Activated T-cell treated with anti-CD3 and anti-CD28 coated beads, Interleukin-2, amount 50 U/mL, for 24 hours (primary cell): ENCODE data around the gene JAZF1.
"Not testable (repeated sequence)": the region's sequence is repeated elsewhere in the genome, so short reads cannot be mapped to it uniquely, and the experiment has no call there.

Source experiments
- DNase-seq: peaks from one replicate; pipeline ENCODE4 v3.0.0-alpha.2; 2020
- H3K27ac Mint-ChIP-seq: 2 replicates; pipeline ENCODE4 v1.8.0; 2020; ENCODE audit warnings: mild to moderate bottlenecking, mixed read lengths
- H3K27me3 Mint-ChIP-seq: 2 replicates; pipeline ENCODE4 v1.8.0; 2020; ENCODE audit warnings: mixed read lengths
- H3K36me3 Mint-ChIP-seq: 2 replicates; pipeline ENCODE4 v1.8.0; 2020; ENCODE audit warnings: low read depth, mixed read lengths
- H3K4me1 Mint-ChIP-seq: 2 replicates; pipeline ENCODE4 v1.8.0; 2020; ENCODE audit warnings: low read depth, mixed read lengths
- H3K4me3 Mint-ChIP-seq: 2 replicates; pipeline ENCODE4 v1.8.0; 2020; ENCODE audit warnings: mild to moderate bottlenecking, moderate library complexity, mixed read lengths
- H3K9me3 Mint-ChIP-seq: 2 replicates; pipeline ENCODE4 v1.8.0; 2020; ENCODE audit warnings: mixed read lengths

Gene JAZF1

DNA sequence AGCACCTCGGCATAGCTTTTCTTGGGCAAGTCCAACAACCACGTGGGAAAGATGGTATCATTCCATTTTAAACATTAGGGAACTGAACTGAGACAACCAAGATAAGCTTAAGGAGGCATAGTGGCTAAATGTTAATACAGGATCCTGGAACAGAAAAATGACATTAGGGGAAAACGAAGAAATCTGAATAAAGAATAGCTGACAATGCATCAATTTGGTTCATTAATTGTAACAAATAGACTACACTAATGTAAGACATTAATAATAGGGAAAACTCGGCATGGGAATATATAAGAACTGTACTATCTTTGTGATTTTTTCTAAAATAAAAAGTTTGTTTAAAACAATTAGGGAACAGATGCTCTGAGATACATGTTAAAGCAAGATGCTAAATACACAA, 165.4 kb downstream of the JAZF1 start:
- H3K36me3 Mint-ChIP-seq = peaks cover 7% of the 10 kb centered on the region
- H3K4me1 Mint-ChIP-seq = peaks cover 6% of the 10 kb centered on the region
- H3K27me3 Mint-ChIP-seq = no peaks in the 10 kb centered on the region
- no peak overlapping the region for H3K4me3 Mint-ChIP-seq
- H3K27ac Mint-ChIP-seq = no peak overlapping the region
- H3K9me3 Mint-ChIP-seq = peaks cover 5% of the 10 kb centered on the region
- DNase-seq = no peak

DNA sequence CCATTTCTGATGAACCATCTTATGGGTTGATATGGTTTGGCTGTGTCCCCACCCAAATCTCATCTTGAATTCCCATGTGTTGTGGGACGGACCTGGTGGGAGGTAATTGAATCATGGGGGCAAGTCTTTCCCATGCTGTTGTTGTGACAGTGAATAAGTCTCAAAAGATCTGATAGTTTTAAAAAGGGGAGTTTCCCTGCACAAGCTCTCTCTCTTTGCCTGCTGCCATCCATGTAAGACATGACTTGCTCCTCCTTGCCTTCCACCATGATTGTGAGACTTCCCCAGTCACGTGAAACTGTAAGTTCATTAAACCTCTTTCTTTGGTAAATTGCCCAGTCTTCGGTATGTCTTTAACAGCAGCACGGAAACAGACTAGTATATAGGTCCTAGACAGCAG, 166.3 kb downstream of the JAZF1 start:
- H3K9me3 Mint-ChIP-seq, H3K27ac Mint-ChIP-seq, H3K4me1 Mint-ChIP-seq, H3K27me3 Mint-ChIP-seq, H3K36me3 Mint-ChIP-seq, H3K4me3 Mint-ChIP-seq, DNase-seq: not testable (repeated sequence)

DNA sequence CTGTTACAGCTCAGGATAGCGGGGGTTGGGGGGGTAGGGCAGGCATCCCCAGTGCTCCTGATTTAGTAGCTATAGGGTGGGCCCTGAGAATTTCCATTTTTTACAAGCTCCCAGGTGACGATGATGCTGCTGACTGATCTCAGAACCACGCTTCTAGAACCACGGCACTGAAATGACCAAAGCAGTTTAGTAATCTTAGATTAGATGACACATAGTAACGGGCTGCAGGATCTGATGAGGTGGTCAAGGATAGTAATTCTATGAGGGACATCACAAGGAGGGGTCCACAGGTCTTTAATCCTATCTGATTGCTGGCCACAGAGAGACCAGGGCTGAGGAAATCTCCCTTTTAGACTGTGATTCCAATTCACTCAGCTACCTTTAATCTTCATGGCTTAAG, 167.2 kb downstream of the JAZF1 start:
- no peak overlapping the region for H3K4me3 Mint-ChIP-seq
- H3K4me1 Mint-ChIP-seq = peaks cover 7% of the 10 kb centered on the region
- no peaks in the 10 kb centered on the region for H3K27me3 Mint-ChIP-seq
- peaks cover 7% of the 10 kb centered on the region for H3K36me3 Mint-ChIP-seq
- no peak for DNase-seq
- H3K9me3 Mint-ChIP-seq = peaks cover 5% of the 10 kb centered on the region
- no peak overlapping the region for H3K27ac Mint-ChIP-seq

DNA sequence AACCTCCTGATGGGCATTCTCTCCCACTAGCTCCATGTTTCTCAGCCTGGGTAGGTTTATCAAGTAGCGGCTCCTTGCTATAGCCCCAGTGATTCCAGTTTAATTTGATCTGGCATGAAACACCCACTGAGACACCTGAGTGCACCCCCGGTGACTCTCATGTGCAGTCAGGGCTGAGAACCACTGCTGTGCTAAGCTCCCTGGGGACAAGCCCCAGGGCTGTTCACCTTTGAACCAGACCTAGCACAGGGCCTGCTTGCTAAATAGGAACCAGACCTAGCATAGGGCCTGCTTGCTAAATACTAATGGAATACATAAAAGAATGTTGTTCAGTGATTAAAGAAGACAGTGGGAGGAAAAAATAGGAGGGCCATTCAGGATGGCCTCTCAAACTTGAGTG, 167.6 kb downstream of the JAZF1 start:
- DNase-seq = no peak
- peaks cover 7% of the 10 kb centered on the region for H3K36me3 Mint-ChIP-seq
- H3K9me3 Mint-ChIP-seq = peaks cover 5% of the 10 kb centered on the region
- H3K4me1 Mint-ChIP-seq = peaks cover 7% of the 10 kb centered on the region
- no peak overlapping the region for H3K27ac Mint-ChIP-seq
- H3K27me3 Mint-ChIP-seq = no peaks in the 10 kb centered on the region
- H3K4me3 Mint-ChIP-seq = no peak overlapping the region

DNA sequence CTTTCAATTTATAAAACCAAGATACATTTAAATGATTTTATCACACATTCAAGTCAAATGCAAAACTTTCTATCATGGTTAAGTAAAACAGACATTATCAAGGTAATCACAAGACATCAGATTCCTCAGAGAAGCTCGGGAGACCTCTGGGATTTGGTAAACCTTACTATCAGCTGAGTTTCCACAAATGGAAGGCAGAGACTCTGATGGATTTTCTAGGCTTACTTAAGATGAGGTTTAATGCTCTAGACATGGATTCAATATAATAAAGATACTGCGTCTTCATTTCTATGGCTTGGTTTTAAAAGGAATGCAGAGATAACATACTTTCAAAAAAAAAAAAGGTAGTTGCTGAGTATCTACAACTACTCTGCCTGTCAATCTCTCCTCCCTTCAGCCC, 171.7 kb downstream of the JAZF1 start:
- Mint-ChIP-seq H3K36me3 (peaks cover 8% of the 10 kb centered on the region), H3K27me3 (no peaks in the 10 kb centered on the region), H3K27ac (no peak overlapping the region), H3K4me1 (peaks cover 19% of the 10 kb centered on the region), H3K9me3 (no peaks in the 10 kb centered on the region), H3K4me3 (no peak overlapping the region)
- DNase-seq = no peak

DNA sequence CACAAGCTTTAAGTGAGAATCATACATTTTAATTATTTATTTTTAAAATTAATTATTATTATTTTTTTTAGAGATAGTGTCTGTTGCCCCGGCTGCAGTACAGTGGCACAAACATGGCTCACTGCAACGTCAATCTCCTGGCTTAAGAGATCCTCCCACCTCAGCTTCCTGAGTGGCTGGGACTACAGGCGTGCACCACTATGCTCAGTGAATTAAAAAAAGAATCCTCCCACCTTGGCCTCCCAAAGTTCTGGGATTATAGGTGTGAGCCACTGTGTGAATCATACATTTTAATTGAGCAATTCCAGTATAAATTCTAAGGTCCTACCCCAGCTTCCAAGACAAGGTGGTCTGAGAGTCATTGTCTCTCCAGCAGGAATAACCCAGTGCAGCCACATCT, 172.4 kb downstream of the JAZF1 start:
- Mint-ChIP-seq H3K27me3 (no peaks in the 10 kb centered on the region), H3K36me3 (peaks cover 7% of the 10 kb centered on the region), H3K4me1 (peaks cover 19% of the 10 kb centered on the region), H3K27ac (no peak overlapping the region), H3K4me3 (no peak overlapping the region), H3K9me3 (no peaks in the 10 kb centered on the region)
- no peak for DNase-seq

DNA sequence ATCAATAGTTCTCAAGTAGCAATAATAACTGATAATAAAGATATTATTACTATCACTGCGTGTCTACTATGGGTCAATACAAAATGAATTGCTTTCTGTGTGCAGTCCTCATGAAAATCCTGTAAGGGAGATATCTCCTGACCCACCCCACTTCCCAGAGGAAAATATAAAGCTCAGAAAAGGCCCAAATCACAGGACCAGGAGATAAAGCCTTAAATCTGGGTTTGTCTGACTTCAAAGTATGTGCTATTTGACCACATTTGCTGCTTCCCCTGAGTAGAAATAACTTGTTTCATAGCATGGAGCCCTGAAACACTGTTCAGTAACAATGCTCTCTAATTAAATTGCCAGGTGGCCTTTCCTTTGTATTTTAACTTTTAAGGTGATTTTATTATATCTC, 174.1 kb downstream of the JAZF1 start:
- H3K27me3 Mint-ChIP-seq = no peaks in the 10 kb centered on the region
- H3K4me1 Mint-ChIP-seq = peaks cover 19% of the 10 kb centered on the region
- no peaks in the 10 kb centered on the region for H3K9me3 Mint-ChIP-seq
- peaks cover 7% of the 10 kb centered on the region for H3K36me3 Mint-ChIP-seq
- H3K4me3 Mint-ChIP-seq = no peak overlapping the region
- no peak overlapping the region for H3K27ac Mint-ChIP-seq
- no peak for DNase-seq

DNA sequence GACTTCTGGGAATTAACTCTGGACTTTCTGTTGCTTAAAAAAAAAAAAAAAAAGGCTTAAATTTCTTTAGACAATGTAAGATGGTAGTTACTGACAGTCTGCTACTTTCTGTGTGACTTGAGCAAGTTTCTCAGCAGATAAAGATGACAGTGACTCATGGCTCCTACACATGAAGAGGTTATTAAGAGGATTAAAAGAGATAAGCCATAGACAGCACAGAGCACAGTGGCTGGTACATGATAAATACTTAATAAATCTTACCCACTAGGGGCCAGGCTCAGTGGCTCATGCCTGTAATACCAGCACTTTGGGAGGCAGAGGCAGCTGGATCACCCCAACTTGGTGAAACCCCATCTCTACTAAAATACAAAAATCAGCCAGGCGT, 174.8 kb downstream of the JAZF1 start:
- Mint-ChIP-seq H3K27ac (peak overlapping the region; percentile 16), H3K36me3 (peaks cover 7% of the 10 kb centered on the region), H3K4me1 (peaks cover 19% of the 10 kb centered on the region), H3K4me3 (no peak overlapping the region), H3K27me3 (no peaks in the 10 kb centered on the region), H3K9me3 (no peaks in the 10 kb centered on the region)
- DNase-seq = no peak

DNA sequence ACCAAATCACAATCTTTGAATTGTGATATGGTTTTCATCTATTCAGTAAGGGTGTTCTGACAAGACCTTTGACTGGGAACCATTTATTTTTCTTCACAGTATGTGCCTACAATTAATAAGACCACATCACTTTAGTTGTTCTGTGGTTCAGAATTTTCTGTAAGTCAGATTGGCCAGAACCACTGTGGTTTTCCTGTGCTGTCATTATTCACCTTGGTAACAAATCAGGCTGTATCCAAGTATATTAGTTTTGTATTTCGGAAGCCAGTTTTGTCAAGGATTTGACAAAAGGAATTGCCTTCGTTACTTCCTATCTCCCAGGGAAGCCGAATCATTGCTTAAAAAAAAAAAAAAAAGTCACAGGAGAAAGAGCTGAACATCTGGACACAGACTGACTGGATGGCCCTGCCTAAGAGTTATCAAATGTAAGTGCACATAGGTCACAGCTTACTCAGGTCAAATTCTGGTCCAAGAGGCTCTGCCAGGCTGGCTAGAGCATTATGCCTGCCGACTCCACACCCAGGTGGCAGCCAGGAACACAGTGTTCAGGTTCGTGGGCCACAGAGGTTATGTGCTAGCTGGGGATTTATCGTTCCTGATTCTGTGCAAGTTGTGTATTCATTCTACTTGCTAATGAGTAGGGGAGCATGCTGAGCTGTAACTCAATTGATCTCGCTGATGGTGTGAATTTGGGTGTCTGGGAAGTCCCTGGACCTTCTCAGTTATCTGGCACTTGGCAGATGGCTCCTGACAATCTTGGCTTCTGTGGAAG, 175.3 kb downstream of the JAZF1 start:
- H3K27me3 Mint-ChIP-seq = no peaks in the 10 kb centered on the region
- no peaks in the 10 kb centered on the region for H3K9me3 Mint-ChIP-seq
- H3K4me1 Mint-ChIP-seq = peaks cover 19% of the 10 kb centered on the region
- peak overlapping the region; percentile 16 for H3K27ac Mint-ChIP-seq
- no peak overlapping the region for H3K4me3 Mint-ChIP-seq
- peaks cover 7% of the 10 kb centered on the region for H3K36me3 Mint-ChIP-seq
- DNase-seq = no peak

DNA sequence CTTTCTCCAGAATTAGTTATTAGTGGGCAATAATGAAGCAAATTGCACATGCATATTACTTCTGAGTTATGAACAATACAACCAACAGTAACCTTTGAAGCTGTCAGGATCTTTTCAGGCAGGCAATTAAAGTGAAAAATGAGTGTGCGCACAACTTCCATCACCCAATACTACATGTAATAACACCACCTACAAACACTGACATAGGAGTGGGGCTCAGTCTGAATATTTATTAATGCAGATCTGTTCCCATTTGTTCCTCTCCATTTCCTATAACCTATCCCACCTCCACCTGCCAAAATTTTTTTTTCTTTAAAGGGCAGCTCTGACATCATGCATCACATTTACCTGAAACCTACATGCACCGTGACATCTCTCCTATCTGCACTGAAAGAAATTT, 177.2 kb downstream of the JAZF1 start:
- H3K4me3 Mint-ChIP-seq = no peak overlapping the region

DNA sequence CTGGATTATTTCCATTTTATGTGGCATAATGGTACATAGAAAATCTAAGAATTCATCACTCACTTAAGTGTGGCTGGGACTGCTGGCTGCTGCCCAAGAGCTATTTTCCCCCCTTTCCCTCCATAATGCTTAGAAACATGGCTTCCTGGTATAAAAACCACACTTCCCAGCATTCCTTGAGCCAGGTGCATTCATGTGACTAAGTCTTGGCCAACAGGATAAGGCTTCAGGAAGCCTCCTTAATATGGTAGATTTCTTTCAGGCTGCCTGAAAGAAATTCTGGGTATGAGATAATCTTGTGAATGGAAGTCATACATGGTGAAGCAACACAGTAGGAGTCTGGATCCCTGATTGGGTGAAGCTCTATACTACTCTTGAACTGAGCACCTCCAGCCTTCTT, 178.0 kb downstream of the JAZF1 start:
- H3K27ac Mint-ChIP-seq = no peak overlapping the region
- H3K36me3 Mint-ChIP-seq = peaks cover 7% of the 10 kb centered on the region
- H3K9me3 Mint-ChIP-seq = no peaks in the 10 kb centered on the region
- peaks cover 12% of the 10 kb centered on the region for H3K4me1 Mint-ChIP-seq
- no peak for DNase-seq
- H3K4me3 Mint-ChIP-seq = no peak overlapping the region
- no peaks in the 10 kb centered on the region for H3K27me3 Mint-ChIP-seq

More for the DNA sequence above, 177.2 kb downstream of the JAZF1 start:
- Mint-ChIP-seq H3K27me3 (no peaks in the 10 kb centered on the region), H3K36me3 (peaks cover 7% of the 10 kb centered on the region), H3K9me3 (no peaks in the 10 kb centered on the region), H3K4me1 (peaks cover 14% of the 10 kb centered on the region), H3K27ac (no peak overlapping the region)
- no peak for DNase-seq

DNA sequence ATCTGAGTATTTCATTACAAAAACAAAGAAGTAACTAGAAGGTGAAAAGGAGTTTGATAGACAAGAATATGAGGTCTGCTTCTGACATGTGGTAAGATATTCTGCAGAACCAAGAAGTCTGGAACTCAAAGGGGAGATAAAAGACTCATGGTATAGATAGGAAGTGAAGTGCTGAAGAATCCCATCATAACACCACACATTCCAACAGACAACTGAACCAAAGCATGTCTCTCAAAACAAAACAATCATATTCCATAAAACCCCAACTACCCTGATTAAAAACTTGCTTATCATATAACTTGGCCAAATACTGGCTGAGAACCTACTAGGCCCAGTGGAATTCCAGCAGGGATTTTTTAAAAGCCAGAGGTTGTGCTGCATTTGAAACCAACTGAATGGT, 178.7 kb downstream of the JAZF1 start:
- Mint-ChIP-seq H3K27me3 (no peaks in the 10 kb centered on the region), H3K9me3 (no peaks in the 10 kb centered on the region), H3K36me3 (peaks cover 7% of the 10 kb centered on the region), H3K4me1 (peaks cover 12% of the 10 kb centered on the region), H3K4me3 (no peak overlapping the region), H3K27ac (no peak overlapping the region)
- no peak for DNase-seq

DNA sequence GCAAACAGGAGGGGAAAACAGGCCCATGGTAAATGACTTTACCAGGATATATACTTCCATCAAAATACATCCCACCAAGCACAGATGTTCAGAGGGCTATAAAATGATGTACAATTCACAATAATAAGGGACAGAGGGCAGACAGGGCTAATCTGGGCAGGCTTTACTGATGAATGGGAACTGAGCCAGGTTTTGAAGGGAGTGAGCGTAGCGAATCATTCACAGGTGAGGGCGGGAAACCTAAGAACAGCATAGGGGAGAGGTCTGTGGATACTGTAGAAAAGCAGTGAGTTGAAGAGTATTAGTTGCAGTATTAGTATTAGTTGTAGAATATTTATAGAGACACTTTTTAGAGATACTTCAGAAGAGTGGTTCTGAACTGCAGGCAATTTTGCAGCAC, 180.8 kb downstream of the JAZF1 start:
- Mint-ChIP-seq H3K4me3 (no peak overlapping the region), H3K4me1 (peaks cover under 1% of the 10 kb centered on the region), H3K27me3 (no peaks in the 10 kb centered on the region), H3K36me3 (no peaks in the 10 kb centered on the region), H3K27ac (no peak overlapping the region), H3K9me3 (no peaks in the 10 kb centered on the region)
- DNase-seq = no peak

DNA sequence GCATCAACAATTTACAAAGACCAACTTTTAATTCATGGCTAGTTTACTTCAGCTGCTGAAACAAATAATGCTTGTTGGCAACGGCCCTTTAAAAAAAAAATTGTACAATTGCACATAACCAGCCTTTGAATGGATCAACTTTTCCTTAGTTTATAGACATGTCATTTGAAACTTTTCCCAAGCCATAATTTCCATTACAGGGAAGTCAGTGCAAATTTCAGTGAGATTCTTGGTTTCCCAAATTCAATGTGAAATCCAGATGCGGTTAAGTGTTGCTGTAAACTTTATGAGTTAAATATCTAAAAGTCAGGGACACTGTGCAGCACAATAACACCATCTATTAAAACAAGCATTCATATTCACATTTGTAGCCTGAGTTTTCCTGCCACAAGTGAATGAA, 182.2 kb downstream of the JAZF1 start:
- no peak overlapping the region for H3K4me3 Mint-ChIP-seq
- H3K36me3 Mint-ChIP-seq = no peaks in the 10 kb centered on the region
- H3K27ac Mint-ChIP-seq = no peak overlapping the region
- H3K9me3 Mint-ChIP-seq = no peaks in the 10 kb centered on the region
- no peaks in the 10 kb centered on the region for H3K27me3 Mint-ChIP-seq
- DNase-seq = no peak
- peaks cover 3% of the 10 kb centered on the region for H3K4me1 Mint-ChIP-seq

DNA sequence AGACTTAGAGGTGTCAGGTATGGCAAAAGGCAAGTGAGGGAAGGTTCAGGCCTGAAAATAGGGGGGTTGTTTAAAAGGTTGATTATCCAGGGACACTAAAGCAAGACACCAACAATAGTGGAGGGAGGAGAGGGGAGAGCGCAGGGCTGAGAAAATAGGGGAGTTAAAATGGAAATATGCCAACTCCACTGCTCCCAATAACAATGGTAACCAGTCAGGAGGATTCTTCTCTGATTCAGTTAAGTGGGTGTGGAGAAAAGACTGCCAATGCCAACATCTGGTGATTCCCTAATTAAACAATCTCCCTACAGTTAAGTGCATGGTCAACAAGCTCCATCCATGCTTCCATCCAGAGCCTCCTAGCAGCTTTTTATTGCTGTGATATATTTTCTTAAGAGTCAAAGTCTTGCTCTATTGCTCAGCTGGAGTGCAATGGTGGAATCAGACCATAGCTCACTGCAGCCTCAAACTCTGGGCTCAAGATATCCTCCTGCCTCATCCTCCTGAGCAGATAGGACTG, 183.3 kb downstream of the JAZF1 start:
- H3K27ac Mint-ChIP-seq = no peak overlapping the region
- H3K9me3 Mint-ChIP-seq = no peaks in the 10 kb centered on the region
- DNase-seq = no peak
- peaks cover 8% of the 10 kb centered on the region for H3K4me1 Mint-ChIP-seq
- no peaks in the 10 kb centered on the region for H3K36me3 Mint-ChIP-seq
- no peaks in the 10 kb centered on the region for H3K27me3 Mint-ChIP-seq
- no peak overlapping the region for H3K4me3 Mint-ChIP-seq

DNA sequence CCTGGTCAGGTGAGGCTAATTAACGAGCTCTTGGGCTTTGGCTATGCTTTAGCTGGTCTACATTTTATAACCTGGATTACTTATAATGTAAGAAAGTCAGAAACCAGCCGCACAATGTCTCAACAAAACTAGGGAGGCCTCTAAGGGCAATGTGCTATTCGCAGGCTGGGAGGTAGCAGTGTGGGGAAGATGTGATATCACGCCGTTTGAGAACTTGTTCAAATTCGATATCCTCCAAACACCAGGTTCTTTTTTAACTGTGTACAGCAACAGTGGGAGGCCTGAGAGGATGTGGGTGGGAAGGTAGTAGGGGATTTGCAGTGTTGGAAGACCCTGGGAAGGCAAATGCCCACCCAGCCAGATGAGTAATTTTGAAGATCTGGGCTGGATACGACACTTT, 184.5 kb downstream of the JAZF1 start:
- Mint-ChIP-seq H3K9me3 (no peaks in the 10 kb centered on the region), H3K4me1 (peaks cover 16% of the 10 kb centered on the region), H3K36me3 (no peaks in the 10 kb centered on the region), H3K27ac (no peak overlapping the region), H3K27me3 (no peaks in the 10 kb centered on the region), H3K4me3 (no peak overlapping the region)
- DNase-seq = no peak
